WTC11 (cell line): Measurements from ENCODE around the gene GABRG3. TPM values are rescaled to one million over a fixed set of nuclear protein-coding genes. Genes with fewer than 3 reads are reported as not detected.

ENCODE experiments used
- ATAC-seq: fragments of 200-7000 bp; cut with Tn5 transposase; 2 replicates; pipeline ENCODE4 v1.10.0; 2021; ENCODE audit warnings: mild to moderate bottlenecking, moderate library complexity
- CTCF ChIA-PET: fragments of 300-600 bp; sonication (Branson Sonifier 250); formaldehyde crosslinking; loops from one replicate; lab custom pipeline; 2021; ENCODE audit warnings: antibody characterized with exemption; lab: Charles Lee
- POLR2A ChIA-PET: fragments of 350-600 bp; sonication (Branson Sonifier 250); formaldehyde crosslinking; loops from one replicate; lab custom pipeline; 2021; ENCODE audit warnings: antibody characterized with exemption; lab: Charles Lee
- DNase-seq: peaks from one replicate; pipeline ENCODE4 v3.0.0; 2021; ENCODE audit warnings: low spot score
- H3K27ac Mint-ChIP-seq: 2 replicates; pipeline ENCODE4 v1.8.0; 2021; ENCODE audit warnings: mixed read lengths
- H3K27me3 Mint-ChIP-seq: 2 replicates; pipeline ENCODE4 v1.8.0; 2021; ENCODE audit warnings: low read depth, mild to moderate bottlenecking, moderate library complexity, mixed read lengths
- H3K36me3 Mint-ChIP-seq: 2 replicates; pipeline ENCODE4 v1.8.0; 2021; ENCODE audit warnings: mixed read lengths
- H3K4me1 Mint-ChIP-seq: 2 replicates; pipeline ENCODE4 v1.8.0; 2022; ENCODE audit warnings: mixed read lengths
- H3K4me3 Mint-ChIP-seq: 2 replicates; pipeline ENCODE4 v1.8.0; 2021; ENCODE audit warnings: mild to moderate bottlenecking, moderate library complexity, mixed read lengths
- H3K9me3 Mint-ChIP-seq: 2 replicates; pipeline ENCODE4 v1.8.0; 2021; ENCODE audit warnings: mixed read lengths
- ETV6 ChIP-seq: sonication (generic); formaldehyde crosslinking; IDR thresholded peaks from 2 replicates; pipeline ENCODE4 v1.8.1; 2022; ENCODE audit warnings: mild to moderate bottlenecking, missing genetic modification reagents
- FOXK1 ChIP-seq: sonication (generic); formaldehyde crosslinking; IDR thresholded peaks from 2 replicates; pipeline ENCODE4 v1.8.0; 2022; ENCODE audit warnings: mild to moderate bottlenecking, moderate library complexity, missing genetic modification reagents
- JUN ChIP-seq: sonication (generic); formaldehyde crosslinking; IDR thresholded peaks from 2 replicates; pipeline ENCODE4 v1.8.0; 2023; ENCODE audit warnings: mild to moderate bottlenecking, missing genetic modification reagents
- KAT7 ChIP-seq: sonication (generic); formaldehyde crosslinking; IDR thresholded peaks from 2 replicates; pipeline ENCODE4 v1.8.1; 2023; ENCODE audit warnings: missing genetic modification reagents, mild to moderate bottlenecking, borderline replicate concordance
- MYBL2 ChIP-seq: sonication (generic); formaldehyde crosslinking; IDR thresholded peaks from 2 replicates; pipeline ENCODE4 v1.8.1; 2023; ENCODE audit warnings: mild to moderate bottlenecking, moderate library complexity, missing genetic modification reagents
- NFATC4 ChIP-seq: fragments of 250-450 bp; sonication (Bioruptor Pico); IDR thresholded peaks from 2 replicates; pipeline ENCODE4 v1.9.0; 2021; ENCODE audit warnings: mild to moderate bottlenecking
- NFE2L1 ChIP-seq: sonication (generic); formaldehyde crosslinking; IDR thresholded peaks from 2 replicates; pipeline ENCODE4 v1.8.1; 2023; ENCODE audit warnings: missing genetic modification reagents
- NFYB ChIP-seq: sonication (generic); formaldehyde crosslinking; conservative IDR thresholded peaks from 2 replicates; pipeline ENCODE4 v1.8.0; 2022; ENCODE audit warnings: low read depth, missing genetic modification reagents
- SMAD3 ChIP-seq: sonication (generic); formaldehyde crosslinking; IDR thresholded peaks from 2 replicates; pipeline ENCODE4 v1.8.0; 2022; ENCODE audit warnings: missing genetic modification reagents, mild to moderate bottlenecking, borderline replicate concordance
- SMAD4 ChIP-seq: sonication (generic); formaldehyde crosslinking; IDR thresholded peaks from 2 replicates; pipeline ENCODE4 v1.8.0; 2022; ENCODE audit warnings: mild to moderate bottlenecking, missing genetic modification reagents
- SP1 ChIP-seq: sonication (generic); formaldehyde crosslinking; conservative IDR thresholded peaks from 2 replicates; pipeline ENCODE4 v1.8.1; 2022; ENCODE audit warnings: missing genetic modification reagents
- TP53 ChIP-seq: sonication (generic); formaldehyde crosslinking; IDR thresholded peaks from 2 replicates; pipeline ENCODE4 v1.8.1; 2023; ENCODE audit warnings: mild to moderate bottlenecking, missing genetic modification reagents
- ZBTB21 ChIP-seq: sonication (generic); formaldehyde crosslinking; IDR thresholded peaks from 2 replicates; pipeline ENCODE4 v1.8.1; 2023; ENCODE audit warnings: mild to moderate bottlenecking, missing genetic modification reagents, borderline replicate concordance
- total RNA-seq: library from RNA; stranded (reverse); gene quantifications from 3 replicates; pipeline ENCODE4 v1.2.3, GENCODE V29; 2021
- TF ChIP-seq, protein P1 (sequence below): sonication (generic); formaldehyde crosslinking; IDR thresholded peaks from 2 replicates; pipeline ENCODE4 v1.8.0; 2023; ENCODE audit warnings: missing genetic modification reagents, mild to moderate bottlenecking, borderline replicate concordance
- TF ChIP-seq, protein P2 (sequence below): sonication (generic); formaldehyde crosslinking; IDR thresholded peaks from 2 replicates; pipeline ENCODE4 v1.8.0; 2023; ENCODE audit warnings: missing genetic modification reagents
- TF ChIP-seq, protein P3 (sequence below): sonication (generic); formaldehyde crosslinking; IDR thresholded peaks from 2 replicates; pipeline ENCODE4 v1.8.0; 2022; ENCODE audit warnings: mild to moderate bottlenecking, missing genetic modification reagents
- TF ChIP-seq, protein P4 (sequence below): fragments of 250-450 bp; sonication (Bioruptor Pico); IDR thresholded peaks from 2 replicates; pipeline ENCODE4 v1.9.0; 2021; ENCODE audit warnings: mild to moderate bottlenecking, borderline replicate concordance
- TF ChIP-seq, protein P5 (sequence below): fragments of 250-450 bp; sonication (Bioruptor Pico); IDR thresholded peaks from 2 replicates; pipeline ENCODE4 v1.9.0; 2021; ENCODE audit warnings: moderate library complexity, mild to moderate bottlenecking, inconsistent platforms, borderline replicate concordance
- TF ChIP-seq, protein P6 (sequence below): fragments of 200-600 bp; IDR thresholded peaks from 2 replicates; pipeline ENCODE4 v1.8.0; 2022; ENCODE audit warnings: antibody characterized with exemption
- TF ChIP-seq, protein P7 (sequence below): sonication (generic); formaldehyde crosslinking; IDR thresholded peaks from 2 replicates; pipeline ENCODE4 v1.8.0; 2023; ENCODE audit warnings: mild to moderate bottlenecking, missing genetic modification reagents

Gene GABRG3
- total RNA-seq, 1 experiment from 2014 or later = 0.72 TPM

DNA sequence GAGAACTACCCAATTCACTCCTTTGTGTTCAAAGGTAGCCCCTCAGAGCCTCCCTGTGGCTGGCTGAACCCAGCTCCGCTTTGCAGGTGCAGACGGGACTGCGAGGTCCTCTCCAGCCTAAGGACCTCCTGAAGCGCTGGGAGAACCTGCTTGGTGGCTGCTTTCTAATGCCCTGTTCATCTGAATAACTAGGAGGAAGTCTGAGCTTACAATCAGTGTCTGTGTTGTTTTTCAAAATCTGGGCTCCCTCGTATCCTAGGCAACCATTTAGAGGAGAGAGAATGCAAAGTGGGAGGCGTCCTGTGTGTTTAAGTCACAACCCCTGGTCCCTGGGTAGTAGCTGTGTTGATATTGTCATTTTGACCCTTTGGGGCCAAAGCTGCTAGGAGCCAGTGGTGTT is 99.9 kb downstream of the GABRG3 start (continued):
- TF ChIP-seq ZBTB21 (CRISPR knock-in tag) (no peak), SMAD4 (CRISPR knock-in tag) (no peak), ETV6 (CRISPR knock-in tag) (no peak), FOXK1 (CRISPR knock-in tag) (no peak), TP53 (CRISPR knock-in tag) (no peak), SP1 (CRISPR knock-in tag) (no peak), JUN (no peak)
- TF ChIP-seq, protein P1, sequence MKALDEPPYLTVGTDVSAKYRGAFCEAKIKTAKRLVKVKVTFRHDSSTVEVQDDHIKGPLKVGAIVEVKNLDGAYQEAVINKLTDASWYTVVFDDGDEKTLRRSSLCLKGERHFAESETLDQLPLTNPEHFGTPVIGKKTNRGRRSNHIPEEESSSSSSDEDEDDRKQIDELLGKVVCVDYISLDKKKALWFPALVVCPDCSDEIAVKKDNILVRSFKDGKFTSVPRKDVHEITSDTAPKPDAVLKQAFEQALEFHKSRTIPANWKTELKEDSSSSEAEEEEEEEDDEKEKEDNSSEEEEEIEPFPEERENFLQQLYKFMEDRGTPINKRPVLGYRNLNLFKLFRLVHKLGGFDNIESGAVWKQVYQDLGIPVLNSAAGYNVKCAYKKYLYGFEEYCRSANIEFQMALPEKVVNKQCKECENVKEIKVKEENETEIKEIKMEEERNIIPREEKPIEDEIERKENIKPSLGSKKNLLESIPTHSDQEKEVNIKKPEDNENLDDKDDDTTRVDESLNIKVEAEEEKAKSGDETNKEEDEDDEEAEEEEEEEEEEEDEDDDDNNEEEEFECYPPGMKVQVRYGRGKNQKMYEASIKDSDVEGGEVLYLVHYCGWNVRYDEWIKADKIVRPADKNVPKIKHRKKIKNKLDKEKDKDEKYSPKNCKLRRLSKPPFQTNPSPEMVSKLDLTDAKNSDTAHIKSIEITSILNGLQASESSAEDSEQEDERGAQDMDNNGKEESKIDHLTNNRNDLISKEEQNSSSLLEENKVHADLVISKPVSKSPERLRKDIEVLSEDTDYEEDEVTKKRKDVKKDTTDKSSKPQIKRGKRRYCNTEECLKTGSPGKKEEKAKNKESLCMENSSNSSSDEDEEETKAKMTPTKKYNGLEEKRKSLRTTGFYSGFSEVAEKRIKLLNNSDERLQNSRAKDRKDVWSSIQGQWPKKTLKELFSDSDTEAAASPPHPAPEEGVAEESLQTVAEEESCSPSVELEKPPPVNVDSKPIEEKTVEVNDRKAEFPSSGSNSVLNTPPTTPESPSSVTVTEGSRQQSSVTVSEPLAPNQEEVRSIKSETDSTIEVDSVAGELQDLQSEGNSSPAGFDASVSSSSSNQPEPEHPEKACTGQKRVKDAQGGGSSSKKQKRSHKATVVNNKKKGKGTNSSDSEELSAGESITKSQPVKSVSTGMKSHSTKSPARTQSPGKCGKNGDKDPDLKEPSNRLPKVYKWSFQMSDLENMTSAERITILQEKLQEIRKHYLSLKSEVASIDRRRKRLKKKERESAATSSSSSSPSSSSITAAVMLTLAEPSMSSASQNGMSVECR (CRISPR knock-in tag) = no peak
- TF ChIP-seq, protein P2, sequence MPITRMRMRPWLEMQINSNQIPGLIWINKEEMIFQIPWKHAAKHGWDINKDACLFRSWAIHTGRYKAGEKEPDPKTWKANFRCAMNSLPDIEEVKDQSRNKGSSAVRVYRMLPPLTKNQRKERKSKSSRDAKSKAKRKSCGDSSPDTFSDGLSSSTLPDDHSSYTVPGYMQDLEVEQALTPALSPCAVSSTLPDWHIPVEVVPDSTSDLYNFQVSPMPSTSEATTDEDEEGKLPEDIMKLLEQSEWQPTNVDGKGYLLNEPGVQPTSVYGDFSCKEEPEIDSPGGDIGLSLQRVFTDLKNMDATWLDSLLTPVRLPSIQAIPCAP (CRISPR knock-in tag) = no peak
- TF ChIP-seq, protein P3, sequence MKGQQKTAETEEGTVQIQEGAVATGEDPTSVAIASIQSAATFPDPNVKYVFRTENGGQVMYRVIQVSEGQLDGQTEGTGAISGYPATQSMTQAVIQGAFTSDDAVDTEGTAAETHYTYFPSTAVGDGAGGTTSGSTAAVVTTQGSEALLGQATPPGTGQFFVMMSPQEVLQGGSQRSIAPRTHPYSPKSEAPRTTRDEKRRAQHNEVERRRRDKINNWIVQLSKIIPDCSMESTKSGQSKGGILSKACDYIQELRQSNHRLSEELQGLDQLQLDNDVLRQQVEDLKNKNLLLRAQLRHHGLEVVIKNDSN (CRISPR knock-in tag) = no peak
- TF ChIP-seq, protein P4, sequence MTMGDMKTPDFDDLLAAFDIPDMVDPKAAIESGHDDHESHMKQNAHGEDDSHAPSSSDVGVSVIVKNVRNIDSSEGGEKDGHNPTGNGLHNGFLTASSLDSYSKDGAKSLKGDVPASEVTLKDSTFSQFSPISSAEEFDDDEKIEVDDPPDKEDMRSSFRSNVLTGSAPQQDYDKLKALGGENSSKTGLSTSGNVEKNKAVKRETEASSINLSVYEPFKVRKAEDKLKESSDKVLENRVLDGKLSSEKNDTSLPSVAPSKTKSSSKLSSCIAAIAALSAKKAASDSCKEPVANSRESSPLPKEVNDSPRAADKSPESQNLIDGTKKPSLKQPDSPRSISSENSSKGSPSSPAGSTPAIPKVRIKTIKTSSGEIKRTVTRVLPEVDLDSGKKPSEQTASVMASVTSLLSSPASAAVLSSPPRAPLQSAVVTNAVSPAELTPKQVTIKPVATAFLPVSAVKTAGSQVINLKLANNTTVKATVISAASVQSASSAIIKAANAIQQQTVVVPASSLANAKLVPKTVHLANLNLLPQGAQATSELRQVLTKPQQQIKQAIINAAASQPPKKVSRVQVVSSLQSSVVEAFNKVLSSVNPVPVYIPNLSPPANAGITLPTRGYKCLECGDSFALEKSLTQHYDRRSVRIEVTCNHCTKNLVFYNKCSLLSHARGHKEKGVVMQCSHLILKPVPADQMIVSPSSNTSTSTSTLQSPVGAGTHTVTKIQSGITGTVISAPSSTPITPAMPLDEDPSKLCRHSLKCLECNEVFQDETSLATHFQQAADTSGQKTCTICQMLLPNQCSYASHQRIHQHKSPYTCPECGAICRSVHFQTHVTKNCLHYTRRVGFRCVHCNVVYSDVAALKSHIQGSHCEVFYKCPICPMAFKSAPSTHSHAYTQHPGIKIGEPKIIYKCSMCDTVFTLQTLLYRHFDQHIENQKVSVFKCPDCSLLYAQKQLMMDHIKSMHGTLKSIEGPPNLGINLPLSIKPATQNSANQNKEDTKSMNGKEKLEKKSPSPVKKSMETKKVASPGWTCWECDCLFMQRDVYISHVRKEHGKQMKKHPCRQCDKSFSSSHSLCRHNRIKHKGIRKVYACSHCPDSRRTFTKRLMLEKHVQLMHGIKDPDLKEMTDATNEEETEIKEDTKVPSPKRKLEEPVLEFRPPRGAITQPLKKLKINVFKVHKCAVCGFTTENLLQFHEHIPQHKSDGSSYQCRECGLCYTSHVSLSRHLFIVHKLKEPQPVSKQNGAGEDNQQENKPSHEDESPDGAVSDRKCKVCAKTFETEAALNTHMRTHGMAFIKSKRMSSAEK (CRISPR knock-in tag) = no peak

DNA sequence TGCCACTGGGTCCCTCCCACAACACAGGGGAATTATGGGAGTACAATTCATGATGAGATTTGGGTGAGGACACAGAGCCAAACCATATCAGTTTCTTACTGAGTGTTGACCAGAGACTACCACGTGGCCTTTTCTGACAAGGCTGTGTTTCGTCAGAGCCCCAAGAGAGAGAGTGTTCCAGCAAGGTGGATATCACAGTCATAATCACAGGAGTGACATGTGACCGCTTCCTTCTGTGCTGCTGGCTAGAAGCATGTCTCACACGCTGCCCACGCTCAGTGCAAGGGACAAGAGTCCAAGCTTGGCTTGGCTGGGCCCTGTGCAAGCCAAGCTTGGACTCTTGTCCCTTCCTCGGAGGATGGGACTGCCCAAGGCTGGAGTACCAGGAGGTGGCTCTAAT is 103.2 kb downstream of the GABRG3 start:
- ATAC-seq (no peak), DNase-seq (no peak)
- CTCF ChIA-PET = interaction anchor here (2.1 kb wide), 1 partner anchor 14 kb away, joined by 9 read pairs; no protein-coding TSS in a partner anchor
- POLR2A ChIA-PET = no interaction called here
- Mint-ChIP-seq H3K9me3 (peaks cover 23% of the 10 kb centered on the region), H3K27ac (no peak overlapping the region), H3K4me1 (peaks cover 26% of the 10 kb centered on the region), H3K27me3 (no peaks in the 10 kb centered on the region), H3K4me3 (no peak overlapping the region), H3K36me3 (peaks cover 3% of the 10 kb centered on the region; the same call in 1 of the 2 replicates)
- TF ChIP-seq, protein P5, sequence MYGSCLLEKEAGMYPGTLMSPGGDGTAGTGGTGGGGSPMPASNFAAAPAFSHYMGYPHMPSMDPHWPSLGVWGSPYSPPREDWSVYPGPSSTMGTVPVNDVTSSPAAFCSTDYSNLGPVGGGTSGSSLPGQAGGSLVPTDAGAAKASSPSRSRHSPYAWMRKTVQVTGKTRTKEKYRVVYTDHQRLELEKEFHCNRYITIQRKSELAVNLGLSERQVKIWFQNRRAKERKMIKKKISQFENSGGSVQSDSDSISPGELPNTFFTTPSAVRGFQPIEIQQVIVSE (CRISPR knock-in tag) = no peak
- no peak for TF ChIP-seq KAT7 (CRISPR knock-in tag)
- TF ChIP-seq MYBL2 (CRISPR knock-in tag) = no peak
- TF ChIP-seq, protein P6, sequence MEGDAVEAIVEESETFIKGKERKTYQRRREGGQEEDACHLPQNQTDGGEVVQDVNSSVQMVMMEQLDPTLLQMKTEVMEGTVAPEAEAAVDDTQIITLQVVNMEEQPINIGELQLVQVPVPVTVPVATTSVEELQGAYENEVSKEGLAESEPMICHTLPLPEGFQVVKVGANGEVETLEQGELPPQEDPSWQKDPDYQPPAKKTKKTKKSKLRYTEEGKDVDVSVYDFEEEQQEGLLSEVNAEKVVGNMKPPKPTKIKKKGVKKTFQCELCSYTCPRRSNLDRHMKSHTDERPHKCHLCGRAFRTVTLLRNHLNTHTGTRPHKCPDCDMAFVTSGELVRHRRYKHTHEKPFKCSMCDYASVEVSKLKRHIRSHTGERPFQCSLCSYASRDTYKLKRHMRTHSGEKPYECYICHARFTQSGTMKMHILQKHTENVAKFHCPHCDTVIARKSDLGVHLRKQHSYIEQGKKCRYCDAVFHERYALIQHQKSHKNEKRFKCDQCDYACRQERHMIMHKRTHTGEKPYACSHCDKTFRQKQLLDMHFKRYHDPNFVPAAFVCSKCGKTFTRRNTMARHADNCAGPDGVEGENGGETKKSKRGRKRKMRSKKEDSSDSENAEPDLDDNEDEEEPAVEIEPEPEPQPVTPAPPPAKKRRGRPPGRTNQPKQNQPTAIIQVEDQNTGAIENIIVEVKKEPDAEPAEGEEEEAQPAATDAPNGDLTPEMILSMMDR = no peak
- TF ChIP-seq NFYB (CRISPR knock-in tag) = no peak
- TF ChIP-seq, protein P7, sequence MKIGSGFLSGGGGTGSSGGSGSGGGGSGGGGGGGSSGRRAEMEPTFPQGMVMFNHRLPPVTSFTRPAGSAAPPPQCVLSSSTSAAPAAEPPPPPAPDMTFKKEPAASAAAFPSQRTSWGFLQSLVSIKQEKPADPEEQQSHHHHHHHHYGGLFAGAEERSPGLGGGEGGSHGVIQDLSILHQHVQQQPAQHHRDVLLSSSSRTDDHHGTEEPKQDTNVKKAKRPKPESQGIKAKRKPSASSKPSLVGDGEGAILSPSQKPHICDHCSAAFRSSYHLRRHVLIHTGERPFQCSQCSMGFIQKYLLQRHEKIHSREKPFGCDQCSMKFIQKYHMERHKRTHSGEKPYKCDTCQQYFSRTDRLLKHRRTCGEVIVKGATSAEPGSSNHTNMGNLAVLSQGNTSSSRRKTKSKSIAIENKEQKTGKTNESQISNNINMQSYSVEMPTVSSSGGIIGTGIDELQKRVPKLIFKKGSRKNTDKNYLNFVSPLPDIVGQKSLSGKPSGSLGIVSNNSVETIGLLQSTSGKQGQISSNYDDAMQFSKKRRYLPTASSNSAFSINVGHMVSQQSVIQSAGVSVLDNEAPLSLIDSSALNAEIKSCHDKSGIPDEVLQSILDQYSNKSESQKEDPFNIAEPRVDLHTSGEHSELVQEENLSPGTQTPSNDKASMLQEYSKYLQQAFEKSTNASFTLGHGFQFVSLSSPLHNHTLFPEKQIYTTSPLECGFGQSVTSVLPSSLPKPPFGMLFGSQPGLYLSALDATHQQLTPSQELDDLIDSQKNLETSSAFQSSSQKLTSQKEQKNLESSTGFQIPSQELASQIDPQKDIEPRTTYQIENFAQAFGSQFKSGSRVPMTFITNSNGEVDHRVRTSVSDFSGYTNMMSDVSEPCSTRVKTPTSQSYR (CRISPR knock-in tag) = no peak
- TF ChIP-seq SMAD3 (CRISPR knock-in tag) = no peak
- TF ChIP-seq NFATC4 = no peak
- TF ChIP-seq NFE2L1 (CRISPR knock-in tag) = no peak
